Bronchial epithelial cell (primary cell): ENCODE measurements around the gene CCDC192. TPM values are rescaled to one million over a fixed set of nuclear protein-coding genes. Genes with fewer than 3 reads are reported as not detected.

ENCODE experiments used
- DNase-seq: peaks from one replicate; pipeline ENCODE4 v3.0.0-alpha.2; 2010; ENCODE audit warnings: low read depth
- FAIRE-seq: peaks from 2 replicates; lab custom pipeline; 2011; peaks lifted over from hg19 to GRCh38; lab: Jason Lieb, UNC
- H3K27me3 ChIP-seq: 2 replicates; pipeline ENCODE4 v1.5.1; 2011; ENCODE audit warnings: low read length; ENCODE audit not compliant: control insufficient read depth, insufficient read depth
- H3K36me3 ChIP-seq: 2 replicates; pipeline ENCODE4 v1.5.1; 2011; ENCODE audit warnings: low read length; ENCODE audit not compliant: control insufficient read depth, insufficient read depth
- H3K4me3 ChIP-seq: 2 replicates; pipeline ENCODE4 v1.5.1; 2011; ENCODE audit warnings: mild to moderate bottlenecking, low read depth, low read length, control low read depth
- total RNA-seq: library from RNA; depleted of rRNA; stranded (reverse); fragments of >200 nt; gene quantifications from 2 replicates; pipeline ENCODE4 v1.2.1, GENCODE V29; 2014
- TF ChIP-seq, protein P1 (sequence below): IDR thresholded peaks from 2 replicates; pipeline ENCODE4 v1.5.1; 2011; ENCODE audit warnings: mild to moderate bottlenecking, moderate library complexity, low read length, control low read depth, inconsistent platforms; ENCODE audit not compliant: insufficient read depth, severe bottlenecking

Gene CCDC192
- total RNA-seq, 1 donor from 2014 or later: not detected

DNA sequence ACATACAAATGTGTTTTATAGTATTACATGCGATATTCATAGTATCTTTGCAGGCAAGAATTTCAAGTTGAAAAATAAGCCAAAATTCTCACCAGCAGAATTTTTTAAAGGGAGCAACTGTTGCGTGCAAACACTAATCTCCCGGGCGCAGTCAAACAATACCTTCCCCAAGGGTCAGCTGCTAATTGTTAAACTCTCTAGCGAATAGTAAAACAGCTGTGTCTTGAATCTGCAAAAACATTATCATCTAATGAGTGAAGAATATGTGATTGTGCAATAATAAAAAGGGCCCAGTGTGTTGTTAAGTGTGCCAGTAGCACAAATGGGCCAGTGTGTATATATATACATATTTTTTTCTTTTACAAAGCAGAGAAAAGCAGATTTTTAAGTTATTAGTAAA lies 131.4 kb downstream of the CCDC192 start:
- H3K36me3 ChIP-seq: no peaks in the 10 kb centered on the region
- no peaks in the 10 kb centered on the region for H3K27me3 ChIP-seq
- TF ChIP-seq, protein P1, sequence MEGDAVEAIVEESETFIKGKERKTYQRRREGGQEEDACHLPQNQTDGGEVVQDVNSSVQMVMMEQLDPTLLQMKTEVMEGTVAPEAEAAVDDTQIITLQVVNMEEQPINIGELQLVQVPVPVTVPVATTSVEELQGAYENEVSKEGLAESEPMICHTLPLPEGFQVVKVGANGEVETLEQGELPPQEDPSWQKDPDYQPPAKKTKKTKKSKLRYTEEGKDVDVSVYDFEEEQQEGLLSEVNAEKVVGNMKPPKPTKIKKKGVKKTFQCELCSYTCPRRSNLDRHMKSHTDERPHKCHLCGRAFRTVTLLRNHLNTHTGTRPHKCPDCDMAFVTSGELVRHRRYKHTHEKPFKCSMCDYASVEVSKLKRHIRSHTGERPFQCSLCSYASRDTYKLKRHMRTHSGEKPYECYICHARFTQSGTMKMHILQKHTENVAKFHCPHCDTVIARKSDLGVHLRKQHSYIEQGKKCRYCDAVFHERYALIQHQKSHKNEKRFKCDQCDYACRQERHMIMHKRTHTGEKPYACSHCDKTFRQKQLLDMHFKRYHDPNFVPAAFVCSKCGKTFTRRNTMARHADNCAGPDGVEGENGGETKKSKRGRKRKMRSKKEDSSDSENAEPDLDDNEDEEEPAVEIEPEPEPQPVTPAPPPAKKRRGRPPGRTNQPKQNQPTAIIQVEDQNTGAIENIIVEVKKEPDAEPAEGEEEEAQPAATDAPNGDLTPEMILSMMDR: no peak
- no peak for FAIRE-seq
- no peak for DNase-seq
- no peak overlapping the region for H3K4me3 ChIP-seq

DNA sequence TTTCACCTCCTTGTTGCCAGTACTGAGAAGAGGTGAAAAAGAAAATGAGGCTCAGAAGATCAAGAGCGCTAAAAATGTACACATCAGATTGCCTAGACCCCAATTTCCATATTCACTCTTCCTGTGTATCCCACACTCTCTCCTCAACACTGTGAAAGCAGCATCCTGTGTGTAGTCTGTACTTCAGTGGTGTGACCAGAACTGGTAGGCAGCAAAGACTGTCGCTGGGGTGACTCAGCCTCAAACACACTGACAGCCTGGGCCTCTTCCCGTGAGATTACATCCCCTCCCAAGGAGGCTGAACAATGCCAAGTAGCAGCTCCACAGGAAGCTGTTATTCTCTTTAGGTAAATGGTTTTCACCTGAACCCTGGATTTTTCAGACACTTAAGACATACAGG lies 135.5 kb downstream of the CCDC192 start:
- TF ChIP-seq, protein P1: no peak
- Histone ChIP-seq H3K36me3 (no peaks in the 10 kb centered on the region), H3K27me3 (no peaks in the 10 kb centered on the region), H3K4me3 (no peak overlapping the region)
- DNase-seq: peak; percentile 57
- no peak for FAIRE-seq

DNA sequence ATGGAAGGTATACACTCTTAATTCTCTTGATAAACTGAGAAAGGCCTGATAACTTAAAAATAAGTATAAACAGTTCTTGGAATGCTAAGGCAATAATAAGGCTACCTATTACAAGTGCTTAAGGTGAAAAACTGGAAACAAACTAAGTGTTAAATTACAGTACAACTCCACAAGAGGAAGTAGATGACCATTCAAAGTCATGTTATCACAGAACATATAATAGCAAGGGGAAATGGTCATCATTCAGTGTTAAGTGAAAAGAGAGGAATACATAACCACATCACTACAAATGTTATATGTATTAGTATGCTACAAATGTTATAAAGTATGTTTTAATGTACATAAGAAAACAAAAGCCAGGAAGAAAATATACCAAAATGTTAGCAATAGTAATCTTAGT lies 135.9 kb downstream of the CCDC192 start:
- H3K27me3 ChIP-seq: no peaks in the 10 kb centered on the region
- no peaks in the 10 kb centered on the region for H3K36me3 ChIP-seq
- DNase-seq: no peak
- H3K4me3 ChIP-seq: no peak overlapping the region
- TF ChIP-seq, protein P1: no peak
- no peak for FAIRE-seq

DNA sequence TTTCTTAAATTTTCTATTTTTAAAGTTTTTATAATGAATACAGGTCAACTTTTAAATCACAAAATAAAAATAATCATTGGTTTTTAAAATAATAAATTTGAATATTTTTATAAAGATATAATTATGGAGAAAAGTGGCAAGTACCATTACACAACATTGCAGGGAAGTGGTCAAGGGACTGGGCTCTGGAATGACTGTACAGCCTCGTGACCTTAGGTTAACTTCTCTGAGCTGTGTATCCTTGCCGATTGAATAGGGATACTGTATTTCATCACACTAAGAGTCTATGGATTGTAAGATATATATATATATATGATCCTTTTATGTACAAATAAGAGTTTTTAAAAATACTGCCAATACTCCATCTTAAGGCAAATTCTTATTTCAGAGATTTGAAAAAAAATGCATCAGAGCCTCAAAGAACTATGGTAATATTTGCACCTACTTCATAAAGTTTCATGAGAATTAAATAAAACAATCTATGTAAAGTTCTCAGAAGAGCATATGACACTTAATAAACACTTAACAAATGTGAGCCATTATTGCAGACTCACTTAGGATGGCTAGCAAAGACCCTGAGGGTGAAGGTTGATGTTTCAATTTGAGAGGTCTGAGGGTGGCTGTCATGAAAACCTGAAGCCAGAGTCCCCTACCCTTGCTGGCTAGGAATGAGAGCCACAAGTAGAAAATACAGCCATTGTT lies 136.5 kb downstream of the CCDC192 start:
- TF ChIP-seq, protein P1: no peak
- Histone ChIP-seq H3K4me3 (no peak overlapping the region), H3K27me3 (no peaks in the 10 kb centered on the region), H3K36me3 (no peaks in the 10 kb centered on the region)
- DNase-seq (no peak), FAIRE-seq (no peak)

DNA sequence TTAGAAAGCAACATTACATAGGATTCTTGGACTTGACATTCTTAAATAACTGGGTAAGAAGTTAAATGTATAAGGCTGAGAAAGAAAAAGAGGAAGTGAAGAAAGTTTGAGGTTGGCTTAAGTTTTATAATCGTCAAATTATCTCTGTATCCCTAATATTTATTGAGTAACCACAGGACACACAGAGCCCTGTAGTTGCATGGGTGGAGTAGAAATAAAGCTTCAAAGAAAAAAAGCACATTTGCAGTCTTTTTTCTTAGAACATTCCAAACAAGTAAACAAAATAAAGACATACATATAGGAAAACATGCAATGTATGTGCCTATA lies 137.0 kb downstream of the CCDC192 start:
- no peak for DNase-seq
- Histone ChIP-seq H3K36me3 (no peaks in the 10 kb centered on the region), H3K27me3 (no peaks in the 10 kb centered on the region), H3K4me3 (no peak overlapping the region)
- TF ChIP-seq, protein P1: no peak
- FAIRE-seq: no peak

DNA sequence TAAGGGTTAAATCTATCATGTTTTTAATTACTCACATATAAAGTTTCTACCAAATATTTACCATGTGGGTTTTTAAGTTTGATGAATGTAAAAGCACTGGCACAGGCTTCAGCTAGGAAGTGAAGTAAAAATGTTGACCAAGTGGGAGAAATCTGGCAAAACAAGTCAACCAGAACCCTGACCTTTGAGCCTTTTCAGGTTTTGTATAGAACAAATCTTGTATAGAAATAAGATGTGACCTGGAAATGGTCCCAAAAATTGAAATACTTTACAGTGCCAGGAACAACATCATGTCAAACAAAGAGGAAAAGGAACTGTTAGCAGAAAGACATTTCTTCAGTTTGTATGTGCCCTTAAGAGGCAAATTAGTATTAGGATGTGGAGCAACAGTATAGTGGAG lies 137.6 kb downstream of the CCDC192 start:
- DNase-seq: no peak
- TF ChIP-seq, protein P1: no peak
- no peak for FAIRE-seq
- Histone ChIP-seq H3K36me3 (no peaks in the 10 kb centered on the region), H3K4me3 (no peak overlapping the region), H3K27me3 (no peaks in the 10 kb centered on the region)
